ENCODE results near the gene HOXC5.
A peak's percentile ranks its signal among the peaks of the same experiment; 100 is the strongest.

The HOXC5 gene

GRCh38 chr12:54009171-54010052 is 23.4 kb upstream of the HOXC5 start:
- DNase-seq: no peak

- DNase-seq: no peak
These were observed 22.5 kb upstream of the HOXC5 start for GRCh38 chr12:54010053-54010971.

GRCh38 chr12:54010972-54011664 is 21.7 kb upstream of the HOXC5 start:
- DNase-seq: no peak

- DNase-seq: no peak
These were observed 21.0 kb upstream of the HOXC5 start for GRCh38 chr12:54011665-54012532.

GRCh38 chr12:54012631-54013409 is 20.0 kb upstream of the HOXC5 start:
- DNase-seq: no peak

GRCh38 chr12:54014377-54015017 is 18.4 kb upstream of the HOXC5 start:
- no peak for DNase-seq

GRCh38 chr12:54015018-54015931 is 17.6 kb upstream of the HOXC5 start:
- DNase-seq: no peak

GRCh38 chr12:54016051-54016450 is 16.8 kb upstream of the HOXC5 start:
- DNase-seq: no peak

GRCh38 chr12:54016478-54016964 is 16.3 kb upstream of the HOXC5 start:
- no peak for DNase-seq

- peak; percentile 94 for DNase-seq
These were observed 15.6 kb upstream of the HOXC5 start for GRCh38 chr12:54017027-54017788.

- DNase-seq: peak; percentile 94
These were observed 14.9 kb upstream of the HOXC5 start for GRCh38 chr12:54017878-54018467.

GRCh38 chr12:54018468-54018984 is 14.3 kb upstream of the HOXC5 start:
- DNase-seq: no peak

- no peak for DNase-seq
These were observed 13.6 kb upstream of the HOXC5 start for GRCh38 chr12:54019091-54019811.

GRCh38 chr12:54019924-54020590 is 12.8 kb upstream of the HOXC5 start:
- DNase-seq: no peak

GRCh38 chr12:54020591-54021405 is 12.1 kb upstream of the HOXC5 start:
- no peak for DNase-seq
